Panc1 (cell line): ENCODE results near the gene RBMS3. TPM values are rescaled to one million over a fixed set of nuclear protein-coding genes. Genes with fewer than 3 reads are reported as not detected.

Experiments
- ATAC-seq: fragments of 200-7000 bp; cut with Tn5 transposase; 2 replicates; pipeline ENCODE4 v1.9.1; 2020; ENCODE audit warnings: mild to moderate bottlenecking, moderate library complexity
- BruUV-seq: library from RNA; stranded (reverse); fragments of 400-500 nt; replicated peaks from 2 replicates; lab custom pipeline; 2021; lab: Mats Ljungman, UMichigan
- CTCF ChIA-PET: fragments of 300-600 bp; sonication (Branson Sonifier 250); formaldehyde crosslinking; loops from one replicate; lab custom pipeline; 2022; ENCODE audit warnings: antibody characterized with exemption; lab: Charles Lee
- POLR2A ChIA-PET: fragments of 300-600 bp; sonication (Branson Sonifier 250); formaldehyde crosslinking; loops from one replicate; lab custom pipeline; 2022; ENCODE audit warnings: antibody characterized with exemption; lab: Charles Lee
- DNase-seq: peaks from one replicate; pipeline ENCODE4 v3.0.0-alpha.2; 2010; ENCODE audit warnings: low read depth, low spot score
- H3K27ac ChIP-seq: 2 replicates; pipeline ENCODE4 v1.5.1; 2011; ENCODE audit warnings: mild to moderate bottlenecking, low read length, inconsistent platforms
- H3K27me3 ChIP-seq: fragments of 200-500 bp; sonication (Bioruptor generic); 2 replicates; pipeline ENCODE4 v1.6.0; 2014; ENCODE audit warnings: low read length, inconsistent platforms; ENCODE audit not compliant: control insufficient read depth, insufficient read depth
- H3K36me3 ChIP-seq: fragments of 200-500 bp; sonication (Bioruptor generic); 2 replicates; pipeline ENCODE4 v1.5.1; 2014; ENCODE audit warnings: inconsistent platforms, mild to moderate bottlenecking, low read length, moderate library complexity; ENCODE audit not compliant: control insufficient read depth, insufficient read depth
- H3K4me1 ChIP-seq: 2 replicates; pipeline ENCODE4 v1.5.1; 2011; ENCODE audit warnings: inconsistent platforms, mild to moderate bottlenecking, low read length, moderate library complexity; ENCODE audit not compliant: control insufficient read depth, insufficient read depth
- H3K4me3 ChIP-seq, 2 experiments: 2 replicates each; pipeline ENCODE4 v1.5.1; 2011 to 2012; ENCODE audit warnings: low read depth in 2 of 2, low read length in 2 of 2, mild to moderate bottlenecking in 2 of 2, inconsistent platforms in 1 of 2, moderate library complexity in 1 of 2
- H3K9me3 ChIP-seq: fragments of 200-500 bp; sonication (Bioruptor generic); 2 replicates; pipeline ENCODE4 v1.5.1; 2014; ENCODE audit warnings: low read depth, mild to moderate bottlenecking, inconsistent platforms, low read length, moderate library complexity; ENCODE audit not compliant: control insufficient read depth, insufficient read depth
- CTCF ChIP-seq: fragments of 450-650 bp; IDR thresholded peaks from 2 replicates; pipeline ENCODE4 v1.5.1; 2017; ENCODE audit warnings: mild to moderate bottlenecking
- POLR2AphosphoS5 ChIP-seq: IDR thresholded peaks from 2 replicates; pipeline ENCODE4 v1.6.1; 2012; ENCODE audit warnings: mild to moderate bottlenecking, low read depth, low read length, moderate library complexity
- REST ChIP-seq, 2 experiments: IDR thresholded peaks; 2 replicates each; pipeline ENCODE4 v1.6.1; 2011 to 2012; ENCODE audit warnings: low read depth in 2 of 2, control low read depth in 1 of 2, low read length in 1 of 2, mild to moderate bottlenecking in 1 of 2, moderate library complexity in 1 of 2; ENCODE audit not compliant: insufficient read depth in 1 of 2
- SIN3A ChIP-seq: IDR thresholded peaks from 2 replicates; pipeline ENCODE4 v1.6.1; 2012; ENCODE audit warnings: low read depth, mild to moderate bottlenecking, low read length, moderate library complexity, borderline replicate concordance; ENCODE audit not compliant: insufficient read depth
- TCF7L2 ChIP-seq: IDR thresholded peaks from 2 replicates; pipeline ENCODE4 v1.6.1; 2011; ENCODE audit warnings: mild to moderate bottlenecking, low read depth, low read length, inconsistent platforms
- in situ Hi-C: cut with HindIII; loops from 2 replicates; pipeline ENCODE4 v1.10.0; 2016; ENCODE audit warnings: low sequenced_read_pairs, low pct_unique_long_range_greater_than_20kb
- intact Hi-C: fragments of 100-400 bp; cut with micrococcal nuclease; formaldehyde crosslinking; loops from one replicate; pipeline ENCODE4 v1.10.0; 2022; ENCODE audit not compliant: unreplicated experiment
- total RNA-seq: library from RNA; stranded (reverse); gene quantifications from one replicate; pipeline ENCODE4 v1.2.1, GENCODE V29; 2021; ENCODE audit not compliant: unreplicated experiment

The RBMS3 gene
- total RNA-seq, 1 experiment from 2014 or later: 1.1 TPM

GRCh38 chr3:29410660-29411405 lies 130.0 kb downstream of the RBMS3 start:
- Histone ChIP-seq H3K27me3 (no peaks in the 10 kb centered on the region), H3K27ac (no peak overlapping the region), H3K36me3 (no peaks in the 10 kb centered on the region), H3K4me3 (no peak overlapping the region), H3K4me1 (no peaks in the 10 kb centered on the region), H3K9me3 (no peaks in the 10 kb centered on the region)
- ATAC-seq (no peak), DNase-seq (no peak)
- TF ChIP-seq TCF7L2 (no peak), POLR2AphosphoS5 (no peak), REST (IDR thresholded peaks at IDR 0.05; ENCODE audit: insufficient read depth in 1 of 2, low read depth in 2 of 2, low read length in 1 of 2) (no peak), CTCF (no peak), SIN3A (no peak)
- ChIA-PET CTCF (no interaction called here), POLR2A (no interaction called here)
- in situ Hi-C loops: no loop called here
- no TSS peak for BruUV-seq
- intact Hi-C loops: no loop called here

GRCh38 chr3:29412110-29412509 lies 131.2 kb downstream of the RBMS3 start:
- ATAC-seq (no peak), DNase-seq (no peak)
- no TSS peak for BruUV-seq
- H3K4me1 ChIP-seq: no peaks in the 10 kb centered on the region
- TF ChIP-seq REST (IDR thresholded peaks at IDR 0.05; ENCODE audit: insufficient read depth in 1 of 2, low read depth in 2 of 2, low read length in 1 of 2): no peak
- no peak for TF ChIP-seq SIN3A
- no peak for TF ChIP-seq POLR2AphosphoS5
- TF ChIP-seq CTCF: no peak
- TF ChIP-seq TCF7L2: no peak
- no peaks in the 10 kb centered on the region for H3K27me3 ChIP-seq
- no peak overlapping the region for H3K4me3 ChIP-seq
- CTCF ChIA-PET: no interaction called here
- no peak overlapping the region for H3K27ac ChIP-seq
- POLR2A ChIA-PET: no interaction called here
- intact Hi-C loops: no loop called here
- H3K9me3 ChIP-seq: no peaks in the 10 kb centered on the region
- in situ Hi-C loops: no loop called here
- H3K36me3 ChIP-seq: no peaks in the 10 kb centered on the region
